Spleen (tissue), 7 donors: ENCODE data around the gene CIDEC.

Experiments
- POLR2A ChIP-seq, 3 donors: fragments of 450-650 bp; IDR thresholded peaks; one replicate each; pipeline ENCODE4 v1.5.1; 2017; ENCODE audit warnings: antibody characterized with exemption in 3 of 3, mild to moderate bottlenecking in 1 of 3
- POLR2AphosphoS5 ChIP-seq, 3 donors: sonication (generic); formaldehyde crosslinking; IDR thresholded peaks; one replicate each; pipeline ENCODE4 v1.5.1; 2017; ENCODE audit warnings: antibody characterized with exemption in 3 of 3
- TF ChIP-seq, protein P1 (sequence below), 11 experiments: fragments of 200-600 bp in 7 of 11; fragments of 450-650 bp in 4 of 11; sonication (generic) in 4 of 11; IDR thresholded peaks in 8 of 11; conservative IDR thresholded peaks in 3 of 11; 1 replicate in 7 of 11; 2 replicates in 4 of 11; pipeline versions ENCODE4 v1.4.0 to v1.8.0; 2016 to 2021; ENCODE audit warnings: antibody characterized with exemption in 11 of 11, inconsistent platforms in 4 of 11, mild to moderate bottlenecking in 1 of 11
- donor health status: DM: no; HTN: no; CAD: no; lungs with moderate emphysema.
- donor health status: DM: no; HTN: no; CAD: no.
- donor health status: DM: no; HTN: no; CAD: no.

DNA sequence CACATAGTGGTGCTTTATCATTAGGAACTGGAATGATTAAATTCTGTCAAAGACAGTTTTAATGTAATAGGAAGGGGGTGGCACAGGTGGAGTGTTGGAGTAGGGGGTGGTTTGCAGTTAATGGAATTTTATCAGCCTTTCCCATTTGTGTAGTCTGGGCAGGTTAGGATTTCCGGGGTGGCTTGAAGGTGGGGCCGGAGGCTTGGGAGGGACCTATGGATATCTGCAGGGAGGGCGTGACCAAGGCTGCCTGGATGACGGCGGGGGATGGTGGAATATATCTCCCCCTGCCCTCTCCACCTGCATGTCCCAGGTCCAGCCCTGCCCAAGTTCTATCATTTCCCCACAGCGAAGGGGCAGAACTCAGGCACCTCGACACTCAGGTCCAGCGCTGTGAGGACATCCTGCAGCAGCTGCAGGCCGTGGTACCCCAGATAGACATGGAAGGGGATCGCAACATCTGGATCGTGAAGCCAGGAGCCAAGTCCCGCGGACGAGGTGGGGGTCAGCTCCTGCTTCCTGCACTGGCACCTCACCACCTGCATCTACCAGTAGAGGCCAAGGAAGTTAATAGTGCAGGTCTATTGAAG is 54.5 kb downstream of the CIDEC start:
- TF ChIP-seq, protein P1, sequence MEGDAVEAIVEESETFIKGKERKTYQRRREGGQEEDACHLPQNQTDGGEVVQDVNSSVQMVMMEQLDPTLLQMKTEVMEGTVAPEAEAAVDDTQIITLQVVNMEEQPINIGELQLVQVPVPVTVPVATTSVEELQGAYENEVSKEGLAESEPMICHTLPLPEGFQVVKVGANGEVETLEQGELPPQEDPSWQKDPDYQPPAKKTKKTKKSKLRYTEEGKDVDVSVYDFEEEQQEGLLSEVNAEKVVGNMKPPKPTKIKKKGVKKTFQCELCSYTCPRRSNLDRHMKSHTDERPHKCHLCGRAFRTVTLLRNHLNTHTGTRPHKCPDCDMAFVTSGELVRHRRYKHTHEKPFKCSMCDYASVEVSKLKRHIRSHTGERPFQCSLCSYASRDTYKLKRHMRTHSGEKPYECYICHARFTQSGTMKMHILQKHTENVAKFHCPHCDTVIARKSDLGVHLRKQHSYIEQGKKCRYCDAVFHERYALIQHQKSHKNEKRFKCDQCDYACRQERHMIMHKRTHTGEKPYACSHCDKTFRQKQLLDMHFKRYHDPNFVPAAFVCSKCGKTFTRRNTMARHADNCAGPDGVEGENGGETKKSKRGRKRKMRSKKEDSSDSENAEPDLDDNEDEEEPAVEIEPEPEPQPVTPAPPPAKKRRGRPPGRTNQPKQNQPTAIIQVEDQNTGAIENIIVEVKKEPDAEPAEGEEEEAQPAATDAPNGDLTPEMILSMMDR (IDR thresholded peaks at IDR 0.05 in 8 of 11, conservative IDR thresholded peaks at IDR 0.05 in 3 of 11), result no peak
- TF ChIP-seq POLR2AphosphoS5 (IDR thresholded peaks at IDR 0.05) (peak in 1 of 3 donors; percentile 45), POLR2A (IDR thresholded peaks at IDR 0.05) (no peak)
